GM21737 (cell line): ENCODE results near the gene APH1B.

Source experiments
- ATAC-seq: cut with Tn5 transposase; IDR thresholded peaks from one replicate; pipeline ENCODE4 v1.9.1; 2021; ENCODE audit warnings: mild to moderate bottlenecking, moderate library complexity; ENCODE audit not compliant: unreplicated experiment

The APH1B gene

DNA sequence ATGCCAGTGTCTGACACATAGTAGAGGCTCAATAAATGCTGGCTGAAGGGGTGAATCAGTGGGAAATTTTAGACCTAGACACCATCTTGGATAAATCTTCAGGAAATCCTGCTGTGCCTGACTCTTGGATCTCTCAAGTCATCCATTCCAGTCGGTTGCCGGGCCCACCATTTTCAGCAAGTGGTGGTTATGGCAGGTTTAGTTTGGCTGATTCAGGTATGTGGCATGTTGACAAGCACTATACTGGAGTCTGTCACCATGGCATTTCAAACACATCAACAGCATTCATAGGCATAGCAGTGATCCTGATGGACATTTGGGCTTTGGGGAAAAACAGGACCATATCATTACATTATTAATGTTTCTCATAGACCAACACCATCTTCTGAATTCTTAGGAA, 25.7 kb upstream of the APH1B start:
- no peak for ATAC-seq

DNA sequence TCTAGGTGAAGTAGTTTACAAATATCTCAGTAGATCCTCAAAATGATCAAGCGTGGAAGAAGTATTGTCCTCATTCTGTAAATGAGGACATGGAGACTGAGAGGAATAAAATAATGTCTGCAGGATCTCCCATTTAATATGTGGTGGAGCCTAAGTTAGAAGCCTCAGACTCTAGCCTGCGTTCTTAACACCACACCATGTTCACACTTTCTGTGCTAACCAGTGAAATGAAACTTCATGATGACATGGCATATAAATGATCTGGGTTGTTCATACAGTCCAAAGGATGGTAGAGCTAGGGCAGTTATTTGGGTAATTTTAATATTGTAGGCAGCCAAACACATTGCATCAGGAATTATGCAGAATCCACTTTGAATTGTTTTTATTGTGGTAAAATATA, 25.1 kb upstream of the APH1B start:
- ATAC-seq, result no peak

DNA sequence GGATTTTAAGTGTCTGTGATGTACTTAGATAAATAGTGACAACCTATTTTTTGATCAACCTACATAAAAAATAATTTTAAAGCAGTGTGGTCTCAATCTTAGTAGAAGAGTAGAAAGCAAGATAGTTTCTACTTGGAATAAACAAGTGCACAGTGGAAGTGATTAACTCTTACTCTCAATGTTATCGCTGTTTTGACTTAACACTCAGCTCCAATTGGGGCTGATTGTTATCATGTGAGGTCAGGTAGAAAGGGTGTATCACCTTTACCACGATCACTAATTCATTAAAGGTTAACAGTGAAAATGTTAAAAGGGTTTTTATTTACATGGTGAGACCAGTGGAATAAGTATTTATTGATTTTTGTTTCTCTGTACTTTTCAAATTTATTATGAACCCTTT, 22.4 kb upstream of the APH1B start:
- ATAC-seq, result no peak

DNA sequence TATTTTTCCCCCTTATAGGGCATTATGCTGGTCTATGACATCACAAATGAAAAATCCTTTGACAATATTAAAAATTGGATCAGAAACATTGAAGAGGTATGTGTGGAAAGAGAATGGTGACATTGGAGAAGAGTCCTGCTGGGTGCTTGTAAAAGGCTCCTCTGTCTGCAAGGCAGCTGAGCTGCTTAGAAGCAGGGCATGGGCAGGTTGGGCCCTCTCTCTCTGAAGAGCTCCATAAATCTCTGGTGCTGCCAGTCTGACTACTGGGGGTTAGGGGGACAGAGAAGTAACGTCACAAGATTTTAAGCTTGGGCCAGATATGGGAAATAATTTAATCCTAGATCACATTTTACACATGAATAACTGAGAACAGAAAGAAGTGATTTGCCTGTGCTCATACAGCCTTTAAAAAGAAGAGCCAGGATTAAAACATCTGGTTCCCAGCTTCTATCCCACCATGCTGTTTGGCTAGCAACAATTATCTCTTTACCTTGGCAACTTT, 21.9 kb upstream of the APH1B start:
- ATAC-seq, result no peak

DNA sequence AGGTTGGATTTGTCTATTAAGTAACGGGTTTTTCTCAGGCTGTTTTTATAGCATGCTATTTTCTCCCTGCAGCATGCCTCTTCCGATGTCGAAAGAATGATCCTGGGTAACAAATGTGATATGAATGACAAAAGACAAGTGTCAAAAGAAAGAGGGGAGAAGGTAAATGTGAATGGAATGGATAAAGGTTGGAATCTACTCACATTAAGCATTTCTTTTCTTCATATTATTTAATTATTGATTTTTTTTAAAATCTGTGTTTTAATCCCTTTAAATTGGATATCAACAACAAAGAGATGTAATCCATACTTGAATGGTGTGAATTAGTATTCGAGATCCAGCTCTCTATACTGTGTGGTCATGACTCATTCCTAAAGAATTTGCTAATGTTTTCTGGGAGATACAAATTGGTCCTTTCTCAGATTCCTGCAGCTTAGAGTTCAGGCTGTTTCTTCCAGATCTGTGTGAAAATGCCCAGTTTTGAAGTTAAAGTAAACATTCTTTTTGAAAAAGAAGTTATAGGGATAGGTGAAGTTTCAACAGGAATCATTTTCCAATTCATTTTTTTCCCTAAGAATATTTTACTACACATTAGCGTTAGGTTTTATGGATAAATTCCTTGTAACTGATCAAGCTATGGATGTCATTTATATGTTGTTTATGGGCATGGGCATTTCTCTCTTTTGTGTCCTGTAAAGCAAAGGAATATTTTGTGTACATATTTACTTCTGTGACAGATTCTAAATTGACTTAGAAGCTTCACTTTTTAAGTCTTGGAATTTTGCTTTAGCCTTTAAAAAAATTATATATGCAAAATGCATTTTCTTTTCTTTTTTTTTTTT, 20.8 kb upstream of the APH1B start:
- no peak for ATAC-seq

DNA sequence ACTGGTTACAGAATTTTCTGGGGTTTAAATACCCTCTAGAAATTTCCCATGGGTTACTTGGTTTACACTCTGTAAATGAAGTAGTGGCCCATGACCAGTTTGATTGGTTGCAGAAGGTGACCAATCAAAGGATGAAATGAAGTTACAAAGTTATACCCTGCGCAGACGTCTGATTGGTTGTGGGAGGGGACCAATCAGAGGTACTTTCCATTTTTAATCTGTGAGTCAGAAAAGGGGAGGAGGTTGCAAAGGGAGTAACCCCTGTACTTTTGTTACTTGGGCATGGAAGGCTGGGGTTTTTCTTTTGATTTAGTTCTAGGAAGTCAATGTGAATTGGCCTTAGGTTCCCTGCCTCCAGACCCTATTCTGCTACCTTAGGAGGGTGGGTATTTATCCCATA, 18.7 kb upstream of the APH1B start:
- ATAC-seq, result no peak

DNA sequence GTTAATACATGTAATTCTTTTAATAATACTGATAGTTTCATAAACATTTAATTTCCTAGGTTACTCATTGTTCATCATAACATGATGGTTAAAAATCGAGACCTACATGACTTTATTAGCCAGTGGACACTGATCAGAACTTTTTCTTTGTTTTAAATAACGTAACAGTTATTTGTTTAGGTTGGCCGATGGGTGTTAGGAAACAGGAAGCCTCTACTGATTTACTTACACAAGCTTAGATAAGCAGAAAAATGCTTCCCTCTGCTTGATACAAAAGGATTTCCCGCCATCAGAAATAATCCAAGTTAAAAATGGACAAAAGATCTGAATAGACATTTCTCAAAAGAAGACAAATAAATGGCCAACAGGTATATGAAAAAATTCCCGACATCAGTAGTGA, 16.6 kb upstream of the APH1B start:
- ATAC-seq, result no peak

DNA sequence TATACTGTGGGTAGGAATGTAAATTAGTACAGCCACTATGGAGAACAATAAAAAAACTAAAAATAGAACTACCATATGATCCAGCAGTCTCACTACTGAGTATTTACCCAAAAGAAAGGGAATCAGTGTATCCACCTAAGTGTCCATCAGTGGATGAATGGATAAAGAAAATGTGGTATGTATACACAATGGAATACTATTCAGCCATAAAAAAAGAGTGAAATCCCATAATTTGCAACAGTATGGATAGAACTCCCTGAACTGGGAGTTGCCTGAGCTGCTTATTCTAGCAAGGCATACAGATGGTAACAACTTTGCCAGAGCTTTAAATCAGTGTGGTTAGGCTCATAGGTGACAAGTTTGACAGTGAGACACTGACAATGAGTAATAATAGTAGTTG, 16.1 kb upstream of the APH1B start:
- no peak for ATAC-seq

DNA sequence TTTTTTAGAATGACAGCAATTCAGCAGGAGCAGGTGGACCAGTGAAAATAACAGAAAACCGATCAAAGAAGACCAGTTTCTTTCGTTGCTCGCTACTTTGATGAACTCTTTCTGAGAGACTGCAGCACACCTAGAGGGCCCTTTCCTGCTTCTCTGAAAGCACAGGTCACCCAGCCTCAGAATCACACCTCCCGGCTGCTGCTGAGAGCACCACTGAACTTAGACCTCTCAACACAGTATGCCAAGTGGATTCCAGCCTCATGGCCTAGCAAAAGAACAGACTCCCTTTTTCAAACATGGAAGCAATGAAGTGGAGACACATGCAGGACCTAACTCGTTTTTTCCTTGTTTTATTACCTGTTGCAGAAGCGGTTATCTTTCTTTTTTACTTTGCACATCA, 13.9 kb upstream of the APH1B start:
- no peak for ATAC-seq

DNA sequence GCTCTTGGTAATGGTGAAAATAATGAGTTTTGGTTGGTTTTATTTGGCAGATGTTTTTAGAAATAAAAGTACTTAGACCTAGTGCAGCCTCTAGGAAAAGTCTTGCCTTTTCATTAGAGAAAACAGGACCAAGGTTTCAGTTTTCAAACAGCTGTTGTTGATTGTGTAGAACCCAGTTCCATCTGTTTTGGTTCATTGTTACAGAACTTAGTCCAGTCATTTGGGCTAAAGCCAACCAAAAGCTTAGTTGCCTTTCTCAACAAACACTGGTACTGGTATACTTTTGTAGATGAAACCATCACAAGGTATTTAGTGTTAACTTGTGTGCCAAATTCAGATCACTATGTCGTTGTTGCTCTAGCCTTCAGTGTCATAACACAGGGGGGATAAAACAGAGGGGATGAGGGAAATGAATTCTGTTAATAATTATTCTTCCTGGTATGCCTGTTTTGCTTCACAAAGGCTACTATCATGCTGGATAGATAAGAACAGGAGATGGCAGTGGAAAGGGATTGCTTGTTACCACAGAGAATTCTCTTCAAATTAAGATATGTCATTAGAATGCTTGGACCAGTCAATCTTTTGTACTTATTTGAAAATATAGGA, 12.6 kb upstream of the APH1B start:
- no peak for ATAC-seq

DNA sequence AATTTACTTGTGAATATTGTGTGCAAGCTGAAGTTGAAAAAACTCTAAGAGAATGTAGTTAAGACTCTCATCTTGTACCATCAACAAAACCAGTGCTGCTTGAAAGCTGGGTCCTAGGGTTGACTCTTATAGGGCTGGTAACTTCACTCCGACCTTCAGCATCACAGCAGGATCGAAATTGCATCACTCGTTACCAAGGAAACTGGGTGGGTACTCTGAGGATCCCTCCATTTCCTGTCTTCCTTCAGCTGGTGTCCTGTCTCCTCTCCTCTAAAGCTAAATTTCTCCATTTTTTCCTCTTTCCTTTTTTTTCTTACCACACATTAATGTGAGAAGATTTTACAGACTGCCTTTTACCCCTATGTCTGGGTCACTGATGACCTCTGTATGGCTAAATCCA, 3.0 kb upstream of the APH1B start:
- ATAC-seq, result no peak

DNA sequence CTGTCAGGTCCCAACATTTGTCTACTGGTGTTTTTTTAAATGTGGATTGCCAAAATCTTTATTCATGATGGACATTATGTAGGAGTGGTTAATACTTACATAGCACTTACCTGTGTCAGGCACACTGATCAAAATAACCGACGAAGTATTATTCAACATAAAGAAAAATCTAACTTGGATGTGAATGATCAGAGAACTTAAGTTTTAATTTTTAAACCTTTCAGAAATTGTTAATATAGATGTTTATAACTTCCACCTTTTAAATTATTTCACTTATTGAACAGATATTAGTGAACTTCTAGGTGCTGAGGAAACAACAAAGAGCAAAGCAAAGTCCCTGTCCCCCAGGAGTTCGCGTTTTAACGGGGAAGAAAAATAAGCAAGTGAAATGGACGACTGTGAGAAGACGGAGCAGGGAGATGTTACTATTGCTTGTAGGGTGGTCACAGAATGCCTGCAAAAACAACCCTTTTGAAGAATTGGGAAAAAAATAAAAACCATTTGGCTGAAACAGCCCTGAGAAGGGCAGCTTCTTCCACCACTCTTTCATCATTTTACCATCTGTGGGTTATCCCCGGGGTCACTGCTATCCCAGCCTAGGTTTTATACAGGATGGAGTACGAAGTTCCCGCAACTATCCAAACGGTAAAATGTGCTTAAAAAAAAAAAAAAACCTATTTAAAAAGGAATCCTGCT, 915 bp upstream of the APH1B start:
- ATAC-seq, result no peak

DNA sequence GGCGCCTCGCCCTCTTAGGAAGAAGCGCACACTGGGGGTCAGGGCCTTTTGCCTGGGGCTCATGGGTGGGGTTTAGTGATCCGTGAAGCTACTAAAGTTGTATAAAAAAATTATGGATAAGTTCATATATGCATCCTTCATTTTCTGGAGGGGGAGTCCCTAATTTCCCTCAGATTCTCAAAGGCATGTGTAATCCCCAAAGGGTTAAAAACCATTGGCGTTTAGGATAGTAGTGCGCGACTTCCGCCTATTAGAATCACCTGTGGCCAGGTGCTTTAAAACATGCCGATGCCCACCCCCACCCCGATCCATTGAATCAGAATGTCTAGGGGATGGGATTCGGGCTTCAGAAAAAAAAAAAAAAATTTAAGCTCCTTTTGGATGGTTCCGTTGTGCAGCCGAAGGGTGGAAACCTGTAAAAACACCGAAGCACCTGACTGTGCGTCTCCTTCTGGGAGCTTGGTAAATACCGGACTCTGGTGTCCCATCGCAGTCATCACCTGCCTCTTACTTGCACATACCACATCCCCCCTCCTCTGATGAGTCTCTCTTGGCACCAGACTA, 570 bp downstream of the APH1B start:
- no peak for ATAC-seq

DNA sequence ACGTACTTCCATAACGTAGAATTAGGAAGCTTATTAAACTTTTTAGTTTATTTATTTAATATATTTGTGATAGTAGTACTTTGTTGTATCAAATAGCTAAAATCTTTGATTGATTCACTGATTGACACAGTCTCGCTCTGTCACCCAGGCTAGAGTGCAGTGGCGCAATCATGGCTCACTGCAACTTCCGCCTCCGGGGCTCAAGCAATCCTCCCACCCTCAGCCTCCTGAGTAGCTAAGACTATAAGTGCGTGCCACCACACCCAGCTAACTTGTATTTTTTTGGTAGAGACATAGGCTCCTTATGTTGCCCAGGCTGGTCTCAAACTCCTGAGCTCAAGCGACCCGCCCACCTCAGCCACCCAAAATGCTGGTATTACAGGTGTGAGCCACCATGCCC, 5.7 kb downstream of the APH1B start:
- ATAC-seq, result no peak

DNA sequence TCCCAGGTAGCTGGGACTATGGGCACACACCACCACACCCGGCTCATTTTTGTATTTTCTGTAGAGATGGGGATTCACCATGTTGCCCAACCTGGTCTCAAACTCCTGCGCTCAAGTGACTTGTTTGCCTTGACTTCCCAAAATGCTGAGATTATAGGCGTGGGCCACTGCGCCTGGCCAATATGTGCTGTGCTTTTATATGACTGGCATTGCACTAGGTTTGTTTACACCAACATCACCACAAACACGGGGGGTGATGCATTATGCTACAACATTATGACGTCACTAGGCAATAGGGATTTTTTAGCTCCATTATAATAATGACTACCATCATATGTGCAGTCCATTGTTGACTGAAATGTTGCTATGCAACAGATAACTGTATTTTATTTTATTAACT, 6.9 kb downstream of the APH1B start:
- ATAC-seq, result no peak

DNA sequence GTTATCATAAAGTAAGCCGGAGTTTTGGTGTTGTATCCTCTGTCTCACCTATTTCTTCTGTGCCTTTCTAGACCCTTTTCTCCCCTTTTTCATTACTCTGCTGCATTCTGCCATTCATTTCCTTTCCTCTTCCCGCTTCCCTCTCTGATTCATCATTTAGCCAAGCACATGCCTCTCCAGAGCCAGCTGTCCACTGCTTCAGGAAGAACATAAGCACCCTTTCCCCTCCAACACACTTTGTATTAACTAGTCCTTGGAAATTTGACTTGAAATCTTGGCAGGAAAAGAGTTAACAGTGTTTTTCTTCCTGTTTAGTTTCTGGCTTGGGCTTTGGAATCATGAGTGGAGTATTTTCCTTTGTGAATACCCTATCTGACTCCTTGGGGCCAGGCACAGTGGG, 9.7 kb downstream of the APH1B start:
- ATAC-seq, result no peak

DNA sequence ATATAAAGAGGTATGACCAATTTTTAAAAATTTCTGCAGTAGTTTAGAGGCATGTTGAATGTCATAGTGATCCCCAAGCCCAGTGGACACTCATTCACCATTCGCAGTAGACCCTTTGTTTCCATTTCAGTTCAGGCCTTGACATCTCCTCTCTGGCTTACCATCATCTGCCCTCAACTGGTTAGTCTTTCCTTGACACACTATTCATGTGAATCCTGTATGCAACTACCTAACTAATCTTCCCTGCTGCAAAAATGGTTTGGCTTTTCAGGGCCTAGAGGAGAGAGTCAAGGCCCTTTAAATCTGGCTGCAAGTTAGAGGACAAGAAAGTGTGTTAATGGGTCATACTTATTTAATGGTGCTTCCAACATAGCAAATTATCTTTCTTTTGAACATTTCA, 10.9 kb downstream of the APH1B start:
- ATAC-seq, result no peak

DNA sequence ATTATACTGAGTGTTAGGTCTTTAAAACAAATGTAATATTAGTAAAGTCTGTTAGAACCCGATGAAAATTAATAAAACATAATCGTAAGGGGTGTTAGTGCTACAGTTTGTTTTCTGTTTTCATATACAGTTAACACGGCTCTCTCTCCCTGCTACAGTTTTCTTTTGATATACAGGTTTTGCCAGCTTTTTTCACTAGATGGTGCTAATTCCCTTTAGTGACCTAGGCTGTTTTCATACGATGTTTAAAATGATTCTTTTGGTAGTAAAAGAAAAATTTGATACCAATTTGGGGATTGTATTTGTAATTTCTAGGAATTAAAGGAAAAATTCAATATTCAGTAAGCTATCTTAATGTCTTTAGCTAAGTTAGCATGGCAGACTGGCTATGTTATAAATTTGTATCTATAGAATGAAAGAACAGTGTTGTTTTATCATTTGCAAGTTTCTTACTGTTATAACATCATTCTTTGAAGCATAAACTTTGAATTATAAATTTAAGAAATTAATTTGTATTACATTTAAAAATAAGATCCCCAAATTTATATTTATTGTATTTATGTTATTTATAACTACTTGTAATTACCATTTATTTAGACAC, 11.5 kb downstream of the APH1B start:
- no peak for ATAC-seq

DNA sequence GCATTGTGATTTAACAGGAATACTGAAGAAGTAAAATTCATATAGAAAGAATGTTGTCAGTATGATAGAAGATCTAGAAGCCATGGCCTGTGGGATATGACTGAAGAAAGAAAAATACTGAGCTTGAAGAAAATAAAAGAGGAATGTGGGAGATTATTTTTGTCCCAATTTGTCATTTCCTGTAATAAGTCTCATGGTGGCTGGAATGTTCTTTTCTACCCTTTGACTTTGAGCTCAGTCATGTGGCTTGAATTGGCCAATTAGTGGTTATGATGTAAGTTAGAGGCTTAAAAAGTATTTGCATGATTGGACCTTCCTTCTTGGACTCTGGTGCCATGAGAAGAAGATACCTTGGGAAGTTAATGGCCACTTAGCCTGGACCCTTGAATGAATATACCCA, 14.1 kb downstream of the APH1B start:
- ATAC-seq, result no peak

DNA sequence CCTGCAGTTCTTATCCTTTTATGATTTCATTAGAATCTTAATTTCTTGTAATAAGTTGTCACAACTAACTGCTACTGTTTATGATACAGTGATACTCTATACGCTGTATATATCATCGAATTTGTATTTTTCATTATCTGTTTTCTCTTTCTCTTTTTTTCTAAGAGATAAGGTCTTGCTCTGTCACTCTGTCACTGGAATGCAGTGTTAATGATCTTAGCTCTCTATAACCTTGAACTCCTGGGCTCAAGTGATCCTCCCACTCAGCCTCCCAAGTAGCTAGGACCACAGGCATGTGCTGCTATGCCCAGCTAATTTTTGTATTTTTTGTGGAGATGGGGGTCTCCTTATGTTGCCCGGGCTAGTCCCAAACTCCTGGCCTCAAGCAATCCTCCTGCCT, 14.8 kb downstream of the APH1B start:
- ATAC-seq, result no peak

DNA sequence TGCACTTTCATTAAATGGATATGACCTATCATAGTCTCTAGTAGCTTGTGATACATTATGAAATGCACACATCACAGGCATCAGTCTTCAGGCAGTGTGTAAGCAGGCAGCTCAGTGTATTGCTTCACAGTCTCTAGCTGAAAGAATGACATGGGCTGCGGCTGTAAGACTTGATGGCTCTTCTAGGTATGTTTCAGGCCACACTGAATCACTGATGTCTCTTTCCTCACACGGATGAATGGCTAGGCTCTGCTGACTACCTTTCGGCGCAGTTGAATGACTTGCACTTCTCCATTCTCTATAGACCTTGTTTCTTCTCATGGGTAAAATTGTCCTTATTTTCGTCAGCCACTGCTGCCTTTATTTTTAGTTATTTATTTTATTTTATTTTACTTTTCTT, 15.4 kb downstream of the APH1B start:
- ATAC-seq, result no peak
